Measurements from ENCODE around the gene MAP7.
"Not testable (repeated sequence)": the region's sequence is repeated elsewhere in the genome, so short reads cannot be mapped to it uniquely, and the experiment has no call there.

MAP7 gene

DNA sequence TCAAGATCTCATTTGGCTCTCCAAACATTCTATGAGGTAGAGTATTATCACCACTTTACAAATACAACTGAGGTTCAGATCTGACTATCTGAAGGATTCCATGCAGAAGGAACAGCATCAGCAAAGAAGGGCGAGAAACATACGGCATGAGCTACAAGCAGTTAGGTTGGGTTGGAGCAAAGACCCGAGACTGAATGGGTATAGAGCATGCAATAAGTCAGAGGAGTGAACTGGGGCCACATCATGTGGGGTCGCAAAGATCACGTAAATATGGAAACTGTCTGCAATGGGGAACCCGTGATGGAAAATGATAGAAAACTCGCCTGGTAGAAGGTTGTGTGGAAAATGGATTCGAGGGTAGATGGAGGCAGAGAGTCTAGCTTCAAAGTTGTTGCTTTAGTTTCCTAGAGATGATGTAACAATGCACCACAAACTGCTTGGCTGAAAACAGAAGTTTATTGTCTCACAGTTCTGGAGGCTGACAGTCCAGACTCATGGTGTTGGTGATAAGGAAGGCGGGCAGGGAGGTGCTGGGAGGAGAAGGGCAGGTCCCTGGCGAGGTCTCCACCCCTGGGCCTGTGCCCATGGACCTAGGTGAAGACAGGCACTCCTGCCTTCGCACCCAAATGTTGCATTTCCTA lies 216.3 kb downstream of the MAP7 start:
- no peak for DNase-seq

DNA sequence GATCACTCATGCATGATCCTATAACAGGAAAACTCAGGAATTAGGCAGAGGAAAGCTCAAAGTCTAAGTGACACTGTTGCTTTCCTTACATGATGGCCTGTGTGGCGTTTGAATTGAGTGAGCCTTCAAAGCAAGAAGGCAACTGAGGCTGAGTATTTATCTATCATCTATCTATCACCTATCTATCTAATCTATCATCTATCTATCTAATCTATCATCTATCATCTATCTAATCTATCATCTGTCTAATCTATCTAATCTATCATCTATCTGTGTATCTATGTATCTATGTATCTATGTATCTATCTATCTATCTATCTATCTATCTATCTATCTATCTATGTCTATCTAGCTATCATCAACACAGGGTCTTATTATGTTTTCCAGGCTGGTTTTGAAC lies 218.8 kb downstream of the MAP7 start:
- no peak for DNase-seq

DNA sequence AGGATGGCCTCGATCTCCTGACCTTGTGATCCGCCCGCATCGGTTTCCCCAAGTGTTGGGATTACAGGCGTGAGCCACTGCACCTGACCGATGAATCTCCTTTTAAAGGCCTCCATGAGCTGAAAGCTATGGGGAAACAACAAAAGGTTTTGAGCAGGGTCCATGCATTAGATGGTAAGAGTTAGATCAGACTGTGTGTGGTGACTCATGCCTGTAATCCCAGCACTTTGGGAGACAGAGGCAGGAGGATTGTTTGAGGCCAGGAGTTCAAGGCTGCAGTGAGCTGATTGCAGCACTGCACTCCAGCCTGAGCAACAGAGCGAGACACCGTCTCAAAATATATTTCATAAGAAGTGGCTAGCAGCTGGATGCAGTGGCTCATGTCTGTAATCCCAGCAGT lies 219.6 kb downstream of the MAP7 start:
- DNase-seq = no peak

DNA sequence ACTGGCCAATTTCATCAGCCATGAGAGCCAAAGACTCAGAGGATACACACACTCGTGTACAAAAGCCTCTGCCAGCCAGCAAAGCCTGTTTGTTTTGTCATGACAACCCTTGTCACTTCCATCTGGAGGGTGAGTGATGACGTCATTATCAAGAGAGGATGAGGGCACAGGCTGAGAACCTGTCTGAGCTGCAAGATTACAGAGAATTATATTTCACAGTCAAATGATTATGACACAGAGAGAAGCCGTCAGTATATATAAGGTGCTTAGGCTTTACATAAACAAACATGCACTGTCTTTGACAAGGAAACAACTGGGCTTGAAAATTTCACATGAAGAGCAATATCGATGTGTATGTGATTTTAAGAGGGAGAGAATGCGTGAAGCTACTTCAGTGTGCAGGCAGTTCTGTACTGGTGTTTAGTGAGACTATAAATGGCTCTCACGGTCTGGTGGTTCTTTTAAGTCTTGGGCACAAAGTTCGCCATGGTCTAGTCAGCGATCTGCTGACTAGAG lies 224.1 kb downstream of the MAP7 start:
- no peak for DNase-seq

DNA sequence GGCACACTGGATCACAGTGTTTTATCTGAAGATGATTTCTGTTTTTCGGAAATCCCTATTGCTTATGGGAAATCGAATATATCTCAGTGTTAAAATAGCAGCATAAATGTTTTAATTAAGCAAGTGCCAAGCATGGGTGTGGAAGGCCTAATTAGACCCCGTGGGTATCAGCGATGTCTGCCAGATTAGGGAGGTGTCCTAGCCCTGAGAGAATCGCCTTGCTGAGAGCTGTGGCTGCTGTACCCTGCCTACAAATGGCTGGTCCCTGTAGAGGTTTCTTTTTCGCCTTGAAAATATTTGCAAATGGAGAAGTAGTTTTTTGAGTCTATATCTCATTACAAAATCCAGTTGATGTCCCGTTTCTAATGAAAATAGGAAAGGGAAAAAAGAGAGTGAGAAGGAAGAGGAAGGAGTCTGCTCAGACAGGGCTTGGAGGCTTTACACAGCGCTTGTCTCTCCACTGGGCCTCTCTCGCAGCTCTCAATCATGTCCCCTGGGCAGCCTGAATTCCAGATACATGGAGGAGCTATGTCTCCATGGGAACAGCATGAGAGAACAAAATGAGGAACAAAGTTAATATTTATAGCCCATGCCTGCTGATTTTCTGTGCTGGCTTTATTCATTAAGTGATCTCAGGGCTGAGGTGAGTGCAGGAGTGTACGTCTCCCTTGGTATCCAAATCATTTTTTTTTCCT lies 225.4 kb downstream of the MAP7 start:
- DNase-seq = peak; percentile 18

DNA sequence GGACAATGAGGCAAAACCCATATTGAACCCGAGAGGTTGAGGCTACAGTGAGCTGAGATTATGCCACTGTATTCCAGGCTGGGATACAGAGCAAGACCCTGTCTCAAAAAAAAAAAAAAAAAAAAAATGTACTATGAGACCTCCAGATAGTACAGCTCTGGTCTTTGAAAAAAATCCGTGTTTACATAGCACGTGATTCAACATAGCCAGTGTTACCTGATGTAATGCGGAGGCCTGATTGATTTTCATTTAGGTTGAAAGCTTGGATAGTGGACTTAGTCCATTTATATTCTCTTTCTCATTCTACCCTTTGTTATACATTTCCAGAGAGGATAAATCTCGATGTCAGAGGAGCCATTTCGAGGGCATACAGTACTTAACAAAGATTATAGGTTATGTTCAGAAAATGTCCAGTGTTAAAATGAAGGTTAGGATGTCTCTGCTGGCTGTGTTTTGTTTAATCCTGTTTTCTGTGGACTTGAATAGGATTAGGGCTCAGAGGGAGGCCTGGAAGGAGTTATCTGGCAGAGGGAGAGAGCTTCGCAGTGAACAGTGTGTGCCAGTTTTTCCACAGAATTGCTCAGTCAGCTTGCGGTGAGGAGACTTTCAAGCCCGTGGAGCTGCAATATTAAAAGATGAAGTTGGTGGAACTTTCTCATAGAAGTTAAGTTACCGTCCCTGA lies 226.7 kb downstream of the MAP7 start:
- DNase-seq = peak; percentile 28

DNA sequence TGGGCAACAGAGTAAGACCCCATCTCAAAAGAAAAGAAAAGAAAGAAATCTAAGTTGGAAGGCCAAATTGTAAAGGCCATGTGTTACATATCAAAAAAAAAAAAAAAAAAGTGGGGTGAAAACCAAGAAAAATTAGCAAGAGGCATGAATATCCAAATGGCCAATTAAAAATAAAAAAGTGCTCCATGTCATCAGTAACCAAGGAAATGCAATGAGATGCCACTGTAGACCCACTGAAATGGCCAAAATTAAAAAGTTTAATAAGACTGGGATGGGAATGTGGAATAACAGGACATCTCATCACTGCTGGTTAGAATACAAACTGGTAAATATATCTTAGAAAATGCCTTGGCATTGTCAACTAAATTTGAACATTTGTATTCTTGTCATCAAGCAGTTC lies 230.5 kb downstream of the MAP7 start:
- DNase-seq = no peak

DNA sequence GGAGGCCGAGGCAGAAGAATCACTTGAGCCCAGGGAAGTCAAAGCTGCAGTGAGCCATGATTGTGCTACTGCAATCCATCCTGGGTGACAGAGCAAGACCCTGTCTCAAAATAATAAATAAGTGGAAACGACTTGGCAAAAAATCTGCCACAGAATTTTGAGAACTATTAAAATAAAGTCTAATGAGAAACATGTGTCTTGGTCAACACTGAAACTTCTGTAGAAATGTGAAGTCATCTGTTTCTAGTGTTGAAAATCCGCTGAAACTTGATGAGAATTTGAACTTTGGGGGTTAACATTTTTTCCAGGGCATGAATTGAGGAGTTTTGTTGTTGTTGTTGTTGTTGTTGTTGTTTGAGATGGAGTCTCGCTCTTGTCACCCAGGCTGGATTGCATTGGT lies 231.5 kb downstream of the MAP7 start:
- peak; percentile 5 for DNase-seq

DNA sequence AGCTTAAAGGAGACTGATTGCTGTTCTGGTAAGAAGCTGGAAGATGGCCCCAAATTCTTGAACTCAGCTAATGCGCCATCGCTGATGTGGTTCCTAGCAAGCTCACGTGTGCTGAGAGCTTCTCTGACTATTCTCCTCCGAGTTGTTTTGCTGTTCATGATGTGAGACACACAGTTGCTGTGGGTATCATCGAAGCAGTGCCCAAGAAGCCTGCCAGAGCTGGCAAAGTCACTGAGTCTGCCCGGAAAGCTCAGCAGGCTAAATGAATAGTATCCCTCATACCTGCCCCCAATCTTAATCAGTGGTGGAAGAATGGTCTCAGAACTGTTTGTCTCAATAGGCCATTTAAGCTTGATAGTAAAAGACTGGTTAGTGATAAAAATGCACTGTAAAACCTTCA lies 232.3 kb downstream of the MAP7 start:
- no peak for DNase-seq

DNA sequence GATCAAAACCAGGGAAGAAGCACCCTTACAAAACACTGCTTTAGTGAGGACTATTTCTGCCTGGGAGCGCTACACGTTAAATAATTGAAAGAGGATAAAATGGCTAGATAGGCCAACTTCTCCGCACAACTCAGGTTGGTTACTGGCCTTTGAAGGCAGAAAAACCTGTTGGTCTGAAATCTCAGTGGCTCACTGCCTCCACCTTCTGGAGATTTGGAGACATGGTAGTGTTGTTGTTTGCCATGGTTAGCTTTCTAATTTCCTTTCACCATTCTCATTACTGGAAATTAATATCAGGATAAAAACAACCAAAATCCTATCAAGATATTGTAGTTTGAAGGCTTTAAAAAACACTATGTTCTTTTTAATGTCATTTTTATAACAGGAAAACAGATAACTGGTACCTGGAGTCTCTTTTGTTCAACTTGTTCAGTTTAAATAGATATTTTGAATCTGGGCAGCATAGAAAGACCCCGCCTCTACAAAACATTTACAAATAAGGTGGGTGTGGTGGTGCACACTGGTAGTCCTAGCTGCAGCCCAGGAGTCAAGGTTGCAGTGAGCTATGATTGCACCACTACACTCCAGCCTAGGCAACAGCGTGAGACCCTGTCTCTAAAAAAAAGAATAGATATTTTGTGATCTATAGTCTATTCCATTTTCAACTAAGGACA lies 233.1 kb downstream of the MAP7 start:
- DNase-seq = peak; percentile 48

DNA sequence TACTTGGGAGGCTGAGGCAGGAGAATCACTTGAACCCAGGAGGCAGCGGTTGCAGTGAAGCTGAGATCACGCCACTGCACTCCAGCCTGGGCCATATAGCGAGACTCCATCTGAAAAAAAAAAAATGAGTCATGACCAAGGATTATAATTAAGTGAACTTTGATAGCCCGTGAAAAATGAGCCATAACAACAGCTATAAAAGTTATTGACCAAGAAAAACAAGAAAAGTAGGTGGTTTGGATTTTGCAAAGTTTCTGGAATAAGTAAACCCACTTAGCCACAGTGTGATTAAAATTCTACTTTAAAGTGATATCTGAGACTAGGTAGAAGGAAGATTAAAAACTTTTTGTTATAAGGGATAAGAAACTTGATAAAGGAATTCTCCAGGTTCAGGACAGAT lies 234.6 kb downstream of the MAP7 start:
- no peak for DNase-seq

DNA sequence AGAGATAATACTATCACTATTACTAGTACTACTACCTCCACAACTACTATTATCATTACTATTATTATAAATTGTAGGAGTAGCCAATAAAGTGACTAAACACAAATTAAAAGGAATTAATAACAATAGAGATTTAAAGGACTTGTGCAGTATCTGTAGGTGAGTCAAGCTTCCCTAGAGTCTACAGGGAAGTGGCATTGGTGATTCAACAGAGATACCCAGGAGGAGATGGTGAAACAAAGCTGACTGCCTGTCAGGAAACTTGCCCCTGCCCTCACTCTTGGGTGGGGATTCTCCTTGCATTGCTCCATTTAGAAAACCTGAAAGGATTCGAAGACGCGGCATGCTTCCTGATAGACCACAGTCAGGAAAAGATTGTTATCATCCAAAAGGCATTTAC lies 237.2 kb downstream of the MAP7 start:
- DNase-seq = no peak

DNA sequence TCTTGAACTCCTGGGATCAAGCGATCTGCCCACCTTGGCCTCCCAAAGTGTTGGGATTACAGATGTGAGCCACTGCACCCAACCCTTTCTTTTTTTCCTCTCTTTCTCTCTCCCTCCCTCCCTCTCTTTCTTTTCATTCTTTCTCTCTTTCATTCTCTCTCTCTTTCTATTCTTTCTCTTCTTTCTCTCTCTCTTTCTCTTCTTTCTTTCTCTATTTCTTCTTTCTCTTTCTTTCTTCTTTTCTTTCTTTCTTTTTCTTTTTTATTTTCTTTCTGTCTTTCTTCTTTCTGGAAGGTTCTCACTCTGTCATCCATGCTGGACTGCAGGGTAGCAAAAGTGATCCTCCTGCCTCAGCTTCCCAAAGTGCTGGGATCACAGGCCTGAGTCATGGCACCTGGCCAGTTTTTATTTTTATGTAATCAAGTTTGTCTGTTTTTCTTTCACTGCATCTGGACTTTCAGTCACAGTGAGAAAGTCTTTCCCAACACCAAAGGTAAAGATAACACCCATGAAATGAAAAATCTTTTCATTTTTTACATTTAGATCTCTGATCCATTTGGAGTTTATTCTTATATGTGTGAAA lies 240.4 kb downstream of the MAP7 start:
- no peak for DNase-seq

DNA sequence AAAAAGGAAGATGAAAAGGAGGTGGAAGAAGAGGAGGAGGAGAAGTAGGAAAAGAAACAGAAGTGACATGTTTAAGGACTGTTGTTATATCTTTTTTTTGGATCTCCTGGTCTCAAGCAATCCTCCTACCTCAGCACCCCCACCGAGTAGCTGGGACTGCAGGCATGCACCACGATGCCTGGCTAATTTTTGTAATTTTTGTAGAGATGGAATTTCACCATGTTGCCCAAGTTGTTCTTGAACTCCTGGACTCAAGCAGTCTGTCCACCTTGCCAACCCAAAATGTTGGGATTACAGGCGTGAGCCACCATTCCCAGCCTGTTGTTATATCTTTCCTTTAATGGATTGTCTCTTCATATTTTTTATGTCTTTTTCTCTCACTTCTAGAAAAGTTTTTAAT lies 241.1 kb downstream of the MAP7 start:
- no peak for DNase-seq

DNA sequence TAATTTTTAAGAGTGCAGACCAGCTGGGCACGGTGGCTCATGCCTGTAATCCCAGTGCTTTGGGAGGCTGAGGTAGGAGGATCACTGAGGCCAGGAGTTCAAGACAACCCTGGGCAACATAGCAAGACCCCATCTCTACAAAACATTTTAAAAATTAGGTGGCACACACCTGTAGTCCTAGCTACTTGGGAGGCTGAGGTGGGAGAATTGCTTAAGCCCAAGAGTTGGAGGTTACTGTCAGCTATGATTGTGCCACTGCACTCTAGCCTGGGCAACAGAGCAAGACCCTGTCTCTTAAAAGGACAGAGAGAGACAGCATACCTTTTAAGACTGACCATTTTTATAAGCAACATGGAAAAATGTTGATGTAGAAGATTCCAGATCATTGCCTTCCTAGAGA lies 241.8 kb downstream of the MAP7 start:
- not testable (repeated sequence) for DNase-seq

DNA sequence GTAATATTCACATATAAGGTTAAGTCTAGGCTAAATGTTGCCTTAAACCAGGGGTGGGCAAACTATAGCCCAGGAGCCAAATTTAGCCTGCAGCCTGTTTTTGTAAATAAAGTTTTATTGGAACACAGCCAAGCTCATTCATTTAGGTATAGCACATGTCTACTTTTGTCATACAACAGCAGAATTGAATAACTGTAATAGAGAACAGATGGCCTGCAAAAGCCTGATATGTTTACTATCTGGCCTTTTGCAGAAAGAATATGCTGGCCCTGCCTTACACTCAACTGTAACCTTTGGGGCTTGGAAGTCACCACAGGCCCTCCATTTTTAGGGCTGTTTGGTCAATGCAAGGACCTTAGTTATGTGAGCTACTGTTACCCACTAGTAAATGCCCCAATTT lies 242.9 kb downstream of the MAP7 start:
- no peak for DNase-seq

DNA sequence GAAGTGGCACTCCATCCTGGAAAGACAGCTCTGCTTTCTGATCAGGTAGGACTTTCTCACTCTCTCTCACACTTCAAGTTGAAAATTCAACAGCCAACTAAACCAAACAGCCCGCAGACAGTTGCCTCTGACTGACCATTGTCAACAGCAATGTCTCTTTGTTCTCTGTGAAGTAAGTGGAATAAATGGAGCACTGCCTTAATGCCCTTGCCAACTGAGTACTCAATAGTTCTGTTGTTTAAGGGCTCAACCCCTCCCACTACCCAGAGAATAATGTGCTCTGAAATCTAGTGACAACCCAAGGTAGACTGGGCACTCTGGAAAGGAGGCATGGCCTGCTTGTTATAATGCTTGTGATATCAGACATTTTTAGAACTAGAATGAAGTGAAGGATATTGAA lies 243.8 kb downstream of the MAP7 start:
- DNase-seq = no peak

DNA sequence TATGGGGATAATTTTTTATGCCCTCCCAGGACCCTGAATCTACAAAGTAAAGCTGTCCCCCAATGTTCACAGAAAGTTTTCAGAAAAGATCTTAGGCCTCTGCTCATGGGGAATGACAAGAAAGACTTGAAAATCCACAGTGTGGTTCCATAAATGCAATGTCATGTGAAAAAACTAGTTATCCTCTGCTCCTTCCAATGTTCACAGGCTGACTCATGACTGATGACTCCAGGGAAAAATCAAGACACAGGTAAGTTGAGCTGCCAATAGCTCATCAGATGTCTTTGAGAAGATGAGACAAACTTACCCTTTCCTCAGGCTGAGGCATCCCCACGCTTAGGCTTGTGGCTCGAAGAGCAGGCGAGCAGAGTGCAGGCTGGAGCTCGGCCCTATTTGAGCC lies 245.8 kb downstream of the MAP7 start:
- DNase-seq = no peak

DNA sequence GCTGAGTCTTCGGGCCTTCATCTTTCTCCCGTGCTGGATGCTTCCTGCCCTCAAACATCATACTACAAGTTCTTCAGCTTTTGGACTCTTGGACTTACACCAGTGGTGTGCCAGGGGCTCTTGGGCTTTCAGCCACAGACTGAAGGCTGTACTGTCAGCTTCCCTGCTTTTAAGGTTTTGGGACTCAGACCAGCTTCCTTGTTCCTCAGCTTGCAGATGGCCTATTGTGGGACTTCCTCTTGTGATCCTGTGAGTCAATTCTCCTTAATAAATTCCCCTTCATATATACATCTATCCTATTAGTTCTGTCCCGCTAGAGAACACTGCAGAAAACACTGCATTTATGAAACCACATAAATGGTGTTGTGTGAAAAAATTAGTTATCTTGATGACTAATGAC lies 246.7 kb downstream of the MAP7 start:
- DNase-seq = no peak

DNA sequence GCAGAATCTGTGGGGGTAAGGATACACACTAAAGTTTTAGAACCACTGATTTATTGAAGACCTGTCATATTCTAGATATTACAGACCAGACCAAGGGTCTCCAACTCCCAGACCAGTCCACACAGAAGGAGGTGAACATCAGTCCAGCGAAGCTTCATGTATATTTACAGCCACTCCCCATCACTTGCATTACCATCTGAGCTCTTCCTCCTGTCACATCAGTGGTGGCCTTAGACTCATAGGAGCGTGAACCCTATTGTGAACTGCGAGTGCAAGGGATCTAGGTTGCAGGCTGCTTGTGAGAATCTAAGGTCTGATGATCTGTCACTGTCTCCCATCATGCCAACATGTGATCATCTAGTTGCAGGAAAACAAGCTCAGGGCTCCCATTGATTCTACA lies 255.6 kb downstream of the MAP7 start:
- DNase-seq = no peak

All from fibroblast of skin of scalp (primary cell).